Kidney (tissue), 14 donors: ENCODE measurements around the gene RABGGTA. TPM values are rescaled to one million over a fixed set of nuclear protein-coding genes. Genes with fewer than 3 reads are reported as not detected.
A peak's percentile ranks its signal among the peaks of the same experiment; 100 is the strongest.

Source experiments
- DNase-seq, 5 donors: peaks; one replicate each; pipeline ENCODE4 v3.0.0-alpha.2; 2013 to 2020
- FAIRE-seq: peaks from 2 replicates; lab custom pipeline; 2012; peaks lifted over from hg19 to GRCh38; lab: Jason Lieb, UNC
- H3K27ac ChIP-seq, 2 donors: one replicate each; pipeline ENCODE4 v1.7.0; 2013; ENCODE audit warnings: low read depth in 2 of 2, low read length in 2 of 2, inconsistent platforms in 1 of 2
- H3K27me3 ChIP-seq: one replicate; pipeline ENCODE4 v1.7.1; 2013; ENCODE audit warnings: low read length, inconsistent platforms; ENCODE audit not compliant: control insufficient read depth, insufficient read depth
- H3K36me3 ChIP-seq, 3 donors: one replicate each; pipeline versions ENCODE4 v1.7.0 to v1.7.1; 2013; ENCODE audit warnings: low read length in 3 of 3, control low read depth in 1 of 3, inconsistent platforms in 1 of 3; ENCODE audit not compliant: insufficient read depth in 3 of 3, control insufficient read depth in 2 of 3
- H3K4me1 ChIP-seq, 3 donors: one replicate each; pipeline versions ENCODE4 v1.7.0 to v1.7.1; 2013; ENCODE audit warnings: low read length in 3 of 3, inconsistent platforms in 1 of 3, low read depth in 1 of 3; ENCODE audit not compliant: control insufficient read depth in 2 of 3, insufficient read depth in 2 of 3
- H3K4me3 ChIP-seq, 3 donors: one replicate each; pipeline versions ENCODE4 v1.7.0 to v1.8.1; 2013; ENCODE audit warnings: low read length in 3 of 3, control low read depth in 1 of 3, inconsistent platforms in 1 of 3
- H3K9ac ChIP-seq, 3 donors: one replicate each; pipeline versions ENCODE4 v1.7.0 to v1.7.1; 2013; ENCODE audit warnings: low read length in 3 of 3, control low read depth in 1 of 3, inconsistent platforms in 1 of 3
- H3K9me3 ChIP-seq, 3 donors: one replicate each; pipeline versions ENCODE4 v1.7.0 to v1.7.1; 2013; ENCODE audit warnings: low read length in 3 of 3, control low read depth in 1 of 3, inconsistent platforms in 1 of 3; ENCODE audit not compliant: control insufficient read depth in 2 of 3, insufficient read depth in 1 of 3
- intact Hi-C: fragments of 100-400 bp; cut with DNase I; formaldehyde crosslinking; loops from one replicate; pipeline ENCODE4 v1.11.1; 2022
- polyA plus RNA-seq: library from polyadenylated mRNA; stranded (reverse); fragments of 350-450 nt; fragmentation: Illumina TruSeq; extraction: RNeasy Lipid Tissue Mini Kit (QIAGEN cat#74804); gene quantifications from one replicate; pipeline ENCODE4 v1.2.3, GENCODE V29; 2014; ENCODE audit warnings: low read depth, low replicate concordance; ENCODE audit not compliant: insufficient read depth
- total RNA-seq: library from RNA; stranded (reverse); fragmentation: NEBNext Ultra II Directional; extraction: Animal tissue kit (Norgen Biotek cat#: 25700); gene quantifications from one replicate; pipeline ENCODE4 v1.2.1, GENCODE V29; 2021
- TF ChIP-seq, protein P1 (sequence below): IDR thresholded peaks from 3 replicates; pipeline ENCODE4 v1.5.1; 2012; ENCODE audit warnings: mild to moderate bottlenecking, moderate library complexity, borderline replicate concordance; ENCODE audit not compliant: insufficient read depth; ENCODE audit errors: extremely low read depth
- donor health status: control.
- donor health status: control.
- donor health status: control.
- donor health status: control.
- donor health status: control.
- donor health status: DM: yes; HTN: yes; CAD: no.
- donor health status: Normal renal cell carcinoma (clear cell type).

RABGGTA gene
- total and polyA plus RNA-seq, 2 donors from 2014 or later = 25.8 to 33.9 TPM

DNA sequence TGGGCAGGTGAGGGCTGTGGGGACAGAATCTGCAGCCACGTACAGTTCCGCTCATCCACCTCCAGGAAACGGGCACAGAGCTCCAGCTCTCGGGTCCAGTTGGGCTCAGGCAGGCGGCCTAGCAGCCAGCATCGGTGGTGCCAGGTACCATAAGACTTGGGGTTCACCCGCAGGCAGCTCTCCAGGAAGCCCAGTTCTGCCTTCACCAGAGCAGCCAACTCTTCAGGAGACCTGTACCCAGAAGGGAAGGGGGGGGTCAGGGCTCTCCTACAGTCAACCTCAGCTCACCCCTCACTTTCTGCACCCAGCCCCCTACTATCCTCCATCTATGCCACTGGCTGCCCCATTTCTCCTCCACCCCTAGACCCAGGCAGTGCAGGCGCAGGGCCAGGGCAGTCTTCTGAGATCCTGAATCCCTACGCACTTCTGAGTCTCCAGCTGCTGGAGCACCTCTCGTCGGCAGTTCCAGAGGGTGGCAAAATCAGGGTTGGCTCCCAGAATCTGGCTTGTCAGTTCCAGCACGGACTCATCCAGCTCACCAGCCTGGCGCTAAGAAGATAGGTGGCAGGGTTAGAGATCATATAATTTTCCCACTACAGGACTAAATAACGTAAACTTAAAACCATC, 1.4 kb downstream of the RABGGTA start:
- no peak for FAIRE-seq
- no peak overlapping the region for H3K27ac ChIP-seq
- H3K27me3 ChIP-seq = no peaks in the 10 kb centered on the region
- H3K9me3 ChIP-seq = no peaks in the 10 kb centered on the region
- no peak overlapping the region for H3K9ac ChIP-seq
- H3K4me1 ChIP-seq = peaks cover 0 to 10% (median 0%) of the 10 kb centered on the region in 3 donors
- intact Hi-C loops = no loop called here
- H3K4me3 ChIP-seq = peak overlapping the region in 1 of 3 donors; percentile 95
- TF ChIP-seq, protein P1, sequence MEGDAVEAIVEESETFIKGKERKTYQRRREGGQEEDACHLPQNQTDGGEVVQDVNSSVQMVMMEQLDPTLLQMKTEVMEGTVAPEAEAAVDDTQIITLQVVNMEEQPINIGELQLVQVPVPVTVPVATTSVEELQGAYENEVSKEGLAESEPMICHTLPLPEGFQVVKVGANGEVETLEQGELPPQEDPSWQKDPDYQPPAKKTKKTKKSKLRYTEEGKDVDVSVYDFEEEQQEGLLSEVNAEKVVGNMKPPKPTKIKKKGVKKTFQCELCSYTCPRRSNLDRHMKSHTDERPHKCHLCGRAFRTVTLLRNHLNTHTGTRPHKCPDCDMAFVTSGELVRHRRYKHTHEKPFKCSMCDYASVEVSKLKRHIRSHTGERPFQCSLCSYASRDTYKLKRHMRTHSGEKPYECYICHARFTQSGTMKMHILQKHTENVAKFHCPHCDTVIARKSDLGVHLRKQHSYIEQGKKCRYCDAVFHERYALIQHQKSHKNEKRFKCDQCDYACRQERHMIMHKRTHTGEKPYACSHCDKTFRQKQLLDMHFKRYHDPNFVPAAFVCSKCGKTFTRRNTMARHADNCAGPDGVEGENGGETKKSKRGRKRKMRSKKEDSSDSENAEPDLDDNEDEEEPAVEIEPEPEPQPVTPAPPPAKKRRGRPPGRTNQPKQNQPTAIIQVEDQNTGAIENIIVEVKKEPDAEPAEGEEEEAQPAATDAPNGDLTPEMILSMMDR = no peak
- DNase-seq = peak in 1 of 5 donors; percentile 54
- H3K36me3 ChIP-seq = peaks cover 0 to 7% (median 7%) of the 10 kb centered on the region in 3 donors

GRCh38 chr14:24269368-24269767, 2.0 kb downstream of the RABGGTA start:
- TF ChIP-seq, protein P1 = no peak
- Histone ChIP-seq H3K9me3 (no peaks in the 10 kb centered on the region), H3K4me3 (no peak overlapping the region), H3K27me3 (no peaks in the 10 kb centered on the region), H3K9ac (no peak overlapping the region), H3K4me1 (peaks cover 0 to 10% (median 0%) of the 10 kb centered on the region in 3 donors), H3K27ac (no peak overlapping the region), H3K36me3 (peaks cover 0 to 7% (median 7%) of the 10 kb centered on the region in 3 donors)
- DNase-seq (peak in 1 of 5 donors; percentile 62), FAIRE-seq (no peak)
- intact Hi-C loops = no loop called here

DNA sequence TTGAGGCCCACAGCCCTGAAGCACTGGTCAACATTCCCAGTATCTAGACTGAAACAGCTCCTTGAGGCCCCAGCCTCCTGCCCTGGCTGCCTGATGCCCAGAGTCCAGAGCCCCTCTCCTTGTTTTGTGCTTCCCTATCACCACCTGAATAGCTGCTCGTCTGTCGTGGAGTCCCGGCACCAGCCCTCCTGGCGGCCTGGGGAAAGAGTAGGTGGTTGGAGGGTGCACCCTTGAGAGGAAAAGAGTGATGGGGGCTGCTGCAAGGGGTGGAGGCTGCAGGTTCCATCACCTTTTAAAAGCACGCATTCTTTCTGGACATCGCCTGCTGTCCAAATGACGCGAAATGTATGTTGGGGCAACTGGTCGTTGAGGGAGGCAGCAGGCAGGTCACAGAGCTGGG, 3.2 kb downstream of the RABGGTA start:
- FAIRE-seq = no peak
- no peak overlapping the region for H3K4me3 ChIP-seq
- TF ChIP-seq, protein P1 = no peak

More for the DNA sequence above, 3.2 kb downstream of the RABGGTA start:
- DNase-seq = peak in 1 of 5 donors; percentile 54
- Histone ChIP-seq H3K4me1 (peaks cover 0 to 10% (median 0%) of the 10 kb centered on the region in 3 donors), H3K9ac (no peak overlapping the region), H3K36me3 (peaks cover 0 to 7% (median 7%) of the 10 kb centered on the region in 3 donors), H3K27me3 (no peaks in the 10 kb centered on the region), H3K9me3 (no peaks in the 10 kb centered on the region), H3K27ac (no peak overlapping the region)
- intact Hi-C loops = no loop called here
